MM.1S (cell line): ENCODE results near the gene VSIG10L2.

Experiments
- DNase-seq: peaks from one replicate; pipeline ENCODE4 v3.0.0-alpha.2; 2015
- H2AFZ ChIP-seq: fragments of 300-600 bp; sonication (generic); 2 replicates; pipeline ENCODE4 v1.6.0; 2016; ENCODE audit warnings: antibody characterized with exemption, low read length
- H3F3A ChIP-seq: fragments of 300-600 bp; sonication (generic); 2 replicates; pipeline ENCODE4 v1.6.1; 2016; ENCODE audit warnings: mild to moderate bottlenecking, antibody characterized with exemption, low read length, moderate library complexity, mixed read lengths; ENCODE audit not compliant: insufficient read depth
- H3K27ac ChIP-seq: fragments of 300-600 bp; sonication (generic); 2 replicates; pipeline ENCODE4 v1.5.1; 2016; ENCODE audit warnings: mild to moderate bottlenecking, low read length
- H3K27me3 ChIP-seq: fragments of 300-600 bp; sonication (generic); replicated peaks from 2 replicates; pipeline ENCODE4 v1.6.0; 2016; ENCODE audit warnings: low read length; ENCODE audit not compliant: insufficient read depth
- H3K36me3 ChIP-seq: fragments of 300-600 bp; sonication (generic); replicated peaks from 2 replicates; pipeline ENCODE4 v1.6.1; 2016; ENCODE audit warnings: mild to moderate bottlenecking, low read length, mixed read lengths; ENCODE audit not compliant: insufficient read depth
- H3K4me1 ChIP-seq: fragments of 300-600 bp; sonication (generic); 2 replicates; pipeline ENCODE4 v1.6.1; 2016; ENCODE audit warnings: low read length, mixed read lengths
- H3K4me2 ChIP-seq: fragments of 300-600 bp; sonication (generic); 2 replicates; pipeline ENCODE4 v1.6.0; 2016; ENCODE audit warnings: low read depth, low read length
- H3K4me3 ChIP-seq: fragments of 300-600 bp; sonication (generic); 2 replicates; pipeline ENCODE4 v1.5.1; 2016; ENCODE audit warnings: low read length, mixed read lengths
- H3K79me2 ChIP-seq: fragments of 300-600 bp; sonication (generic); 2 replicates; pipeline ENCODE4 v1.6.1; 2016; ENCODE audit warnings: mixed run types, low read length, mixed read lengths
- H3K9ac ChIP-seq: fragments of 300-600 bp; sonication (generic); 2 replicates; pipeline ENCODE4 v1.6.1; 2016; ENCODE audit warnings: low read length, mixed read lengths
- H3K9me2 ChIP-seq: fragments of 300-600 bp; sonication (generic); replicated peaks from 2 replicates; pipeline ENCODE4 v1.6.1; 2016; ENCODE audit warnings: mild to moderate bottlenecking, low read length, mixed read lengths; ENCODE audit not compliant: insufficient read depth
- H3K9me3 ChIP-seq: fragments of 300-600 bp; sonication (generic); replicated peaks from 2 replicates; pipeline ENCODE4 v1.6.1; 2016; ENCODE audit warnings: mild to moderate bottlenecking, low read length, mixed read lengths; ENCODE audit not compliant: insufficient read depth
- H4K20me1 ChIP-seq: fragments of 300-600 bp; sonication (generic); 2 replicates; pipeline ENCODE4 v1.6.1; 2016; ENCODE audit warnings: mild to moderate bottlenecking, low read length, moderate library complexity, mixed read lengths; ENCODE audit not compliant: insufficient read depth
- EZH2 ChIP-seq: fragments of 300-600 bp; sonication (generic); optimal IDR thresholded peaks from 2 replicates; pipeline ENCODE3; 2017; ENCODE audit warnings: low read depth, mild to moderate bottlenecking, antibody characterized with exemption, low read length, mixed read lengths
- EZH2phosphoT487 ChIP-seq: fragments of 300-600 bp; sonication (generic); IDR thresholded peaks from 2 replicates; pipeline ENCODE4 v1.6.1; 2018; ENCODE audit warnings: antibody characterized with exemption, low read length
- TF ChIP-seq, protein P1 (sequence below): fragments of 300-600 bp; sonication (generic); IDR thresholded peaks from 2 replicates; pipeline ENCODE4 v1.5.1; 2016; ENCODE audit warnings: antibody characterized with exemption, low read length, mixed read lengths

VSIG10L2 gene

DNA sequence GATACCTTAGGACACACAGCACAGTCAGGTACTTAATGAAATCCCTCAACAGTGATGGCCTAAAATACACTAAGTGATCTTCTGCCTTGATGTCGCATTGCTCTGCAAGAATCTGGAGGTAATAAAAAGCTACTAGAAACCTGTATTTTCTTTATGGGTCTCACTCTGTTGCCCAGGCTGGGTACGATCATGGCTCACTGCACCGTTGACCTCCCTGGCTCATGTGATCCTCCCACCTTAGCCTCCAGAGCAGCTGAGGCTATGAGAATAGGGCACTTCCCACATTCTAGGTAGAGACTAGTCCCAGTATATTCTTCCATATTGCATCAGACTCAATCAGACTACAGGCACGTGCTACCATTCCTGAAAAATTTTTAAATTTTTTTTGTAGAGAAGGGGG is 21.7 kb downstream of the VSIG10L2 start:
- Histone ChIP-seq H2AFZ (no peak overlapping the region), H3K4me2 (no peak overlapping the region), H3K79me2 (no peaks in the 10 kb centered on the region), H3K9ac (no peak overlapping the region), H3K9me2 (no peaks in the 10 kb centered on the region), H3F3A (no peaks in the 10 kb centered on the region), H3K4me3 (no peak overlapping the region), H3K36me3 (0 out of 2 replicates have a peak, but pooled peaks cover 2% of the 10 kb centered on the region), H3K9me3 (no peaks in the 10 kb centered on the region), H3K27me3 (no peaks in the 10 kb centered on the region), H3K27ac (no peak overlapping the region), H3K4me1 (no peaks in the 10 kb centered on the region), H4K20me1 (no peaks in the 10 kb centered on the region)
- DNase-seq = no peak
- TF ChIP-seq, protein P1, sequence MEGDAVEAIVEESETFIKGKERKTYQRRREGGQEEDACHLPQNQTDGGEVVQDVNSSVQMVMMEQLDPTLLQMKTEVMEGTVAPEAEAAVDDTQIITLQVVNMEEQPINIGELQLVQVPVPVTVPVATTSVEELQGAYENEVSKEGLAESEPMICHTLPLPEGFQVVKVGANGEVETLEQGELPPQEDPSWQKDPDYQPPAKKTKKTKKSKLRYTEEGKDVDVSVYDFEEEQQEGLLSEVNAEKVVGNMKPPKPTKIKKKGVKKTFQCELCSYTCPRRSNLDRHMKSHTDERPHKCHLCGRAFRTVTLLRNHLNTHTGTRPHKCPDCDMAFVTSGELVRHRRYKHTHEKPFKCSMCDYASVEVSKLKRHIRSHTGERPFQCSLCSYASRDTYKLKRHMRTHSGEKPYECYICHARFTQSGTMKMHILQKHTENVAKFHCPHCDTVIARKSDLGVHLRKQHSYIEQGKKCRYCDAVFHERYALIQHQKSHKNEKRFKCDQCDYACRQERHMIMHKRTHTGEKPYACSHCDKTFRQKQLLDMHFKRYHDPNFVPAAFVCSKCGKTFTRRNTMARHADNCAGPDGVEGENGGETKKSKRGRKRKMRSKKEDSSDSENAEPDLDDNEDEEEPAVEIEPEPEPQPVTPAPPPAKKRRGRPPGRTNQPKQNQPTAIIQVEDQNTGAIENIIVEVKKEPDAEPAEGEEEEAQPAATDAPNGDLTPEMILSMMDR = no peak
- no peak for TF ChIP-seq EZH2phosphoT487

DNA sequence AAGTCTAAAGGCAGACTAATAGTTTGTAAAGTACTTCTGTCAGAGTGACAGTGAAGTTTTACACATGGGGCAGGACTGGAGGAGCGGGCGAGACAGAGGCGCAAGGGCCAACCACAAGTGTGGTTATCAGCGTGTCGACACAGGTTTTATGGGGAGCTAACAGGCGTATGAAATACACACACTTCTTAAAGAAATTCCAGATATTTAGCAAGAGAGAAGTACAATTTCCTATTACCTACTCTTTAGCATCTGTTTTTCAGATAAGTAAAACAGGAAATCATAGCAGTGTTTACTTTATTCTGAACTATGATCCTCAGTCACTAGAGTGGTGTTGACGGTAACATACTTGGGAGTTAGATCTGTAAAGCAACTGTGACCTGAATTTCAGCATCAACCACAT is 22.5 kb downstream of the VSIG10L2 start:
- H3K27ac ChIP-seq = no peak overlapping the region
- no peaks in the 10 kb centered on the region for H3K9me2 ChIP-seq
- no peaks in the 10 kb centered on the region for H3K27me3 ChIP-seq
- TF ChIP-seq, protein P1 = no peak
- no peak for TF ChIP-seq EZH2phosphoT487
- no peak for TF ChIP-seq EZH2
- no peak overlapping the region for H3K4me3 ChIP-seq
- DNase-seq = no peak
- no peaks in the 10 kb centered on the region for H3F3A ChIP-seq
- no peaks in the 10 kb centered on the region for H3K79me2 ChIP-seq
- H3K36me3 ChIP-seq = no peaks in the 10 kb centered on the region
- H3K4me2 ChIP-seq = no peak overlapping the region
- no peak overlapping the region for H2AFZ ChIP-seq
- no peaks in the 10 kb centered on the region for H4K20me1 ChIP-seq
- H3K4me1 ChIP-seq = no peaks in the 10 kb centered on the region
- no peak overlapping the region for H3K9ac ChIP-seq
- no peaks in the 10 kb centered on the region for H3K9me3 ChIP-seq

DNA sequence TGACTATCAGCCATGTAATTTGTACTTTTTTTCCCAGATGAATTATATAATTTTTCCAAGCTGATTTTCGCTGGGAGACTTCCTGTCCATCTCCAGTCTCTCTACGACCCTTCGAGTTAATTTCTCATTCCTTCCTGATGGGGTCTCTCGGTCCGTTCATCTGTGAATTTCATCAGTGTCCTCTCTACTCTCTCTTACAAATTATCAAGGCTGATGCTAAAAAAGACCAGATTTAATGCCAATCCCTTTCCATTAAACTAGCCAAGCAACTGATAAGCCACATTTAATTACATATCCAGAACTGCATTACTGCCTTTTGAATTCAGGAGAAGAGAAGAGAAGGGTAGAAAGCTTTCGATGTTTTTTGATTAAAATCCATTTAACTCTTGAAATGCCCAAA is 25.8 kb downstream of the VSIG10L2 start:
- H3K36me3 ChIP-seq = no peaks in the 10 kb centered on the region
- no peaks in the 10 kb centered on the region for H3K27me3 ChIP-seq
- H3K27ac ChIP-seq = no peak overlapping the region
- H3K9me3 ChIP-seq = no peaks in the 10 kb centered on the region
- no peaks in the 10 kb centered on the region for H3K4me1 ChIP-seq
- no peaks in the 10 kb centered on the region for H3K79me2 ChIP-seq
- no peaks in the 10 kb centered on the region for H3K9me2 ChIP-seq
- H3K4me2 ChIP-seq = no peak overlapping the region
- DNase-seq = no peak
- H3K4me3 ChIP-seq = no peak overlapping the region
- no peak for TF ChIP-seq EZH2phosphoT487
- no peak for TF ChIP-seq EZH2
- TF ChIP-seq, protein P1 = no peak
- no peaks in the 10 kb centered on the region for H3F3A ChIP-seq
- no peak overlapping the region for H2AFZ ChIP-seq
- H4K20me1 ChIP-seq = no peaks in the 10 kb centered on the region
- H3K9ac ChIP-seq = no peak overlapping the region
